Activated T-helper 2 cell treated with anti-CD3 and anti-CD28 coated beads, Interferon-gamma antibody, Interleukin-2, Interleukin-4, amounts not matched to agents 10 μg/mL and 5 μg/mL and 100 μg/mL, durations not matched to agents 14 hours and 24 hours and 36 hours (primary cell): ENCODE results near the gene AFF3. TPM values are rescaled to one million over a fixed set of nuclear protein-coding genes. Genes with fewer than 3 reads are reported as not detected.
"Not testable (repeated sequence)": the region's sequence is repeated elsewhere in the genome, so short reads cannot be mapped to it uniquely, and the experiment has no call there.

ENCODE experiments used
- DNase-seq: peaks from one replicate; pipeline ENCODE4 v3.0.0; 2021; ENCODE audit warnings: low spot score
- H3K27ac Mint-ChIP-seq: one replicate; pipeline ENCODE4 v1.8.0; 2021; ENCODE audit warnings: mixed read lengths
- H3K27me3 Mint-ChIP-seq: one replicate; pipeline ENCODE4 v1.8.0; 2021; ENCODE audit warnings: low read depth, mixed read lengths
- H3K36me3 Mint-ChIP-seq: one replicate; pipeline ENCODE4 v1.8.0; 2021; ENCODE audit warnings: low read depth, mixed read lengths
- H3K4me1 Mint-ChIP-seq: one replicate; pipeline ENCODE4 v1.8.0; 2021; ENCODE audit warnings: low read depth, mixed read lengths
- H3K4me3 Mint-ChIP-seq: one replicate; pipeline ENCODE4 v1.8.0; 2021; ENCODE audit warnings: low read depth, mild to moderate bottlenecking, moderate library complexity, mixed read lengths
- H3K9me3 Mint-ChIP-seq: one replicate; pipeline ENCODE4 v1.8.0; 2021; ENCODE audit warnings: mixed read lengths
- intact Hi-C: fragments of 100-400 bp; cut with micrococcal nuclease; formaldehyde crosslinking; loops from one replicate; pipeline ENCODE4 v1.15.1; 2023
- total RNA-seq: library from RNA; stranded (reverse); gene quantifications from 2 replicates; pipeline ENCODE4 v1.2.3, GENCODE V29; 2022

Gene AFF3
- total RNA-seq, 1 donor from 2014 or later = 1.4 TPM

GRCh38 chr2:100119235-100119634 is 23.2 kb downstream of the AFF3 start:
- intact Hi-C loops = no loop called here
- Mint-ChIP-seq H3K4me3 (no peak overlapping the region), H3K27ac (no peak overlapping the region), H3K27me3 (peaks cover 2% of the 10 kb centered on the region), H3K4me1 (peaks cover 3% of the 10 kb centered on the region), H3K9me3 (no peaks in the 10 kb centered on the region), H3K36me3 (no peaks in the 10 kb centered on the region)
- no peak for DNase-seq

- Mint-ChIP-seq H3K27me3 (peaks cover 6% of the 10 kb centered on the region), H3K4me3 (no peak overlapping the region), H3K4me1 (peaks cover 9% of the 10 kb centered on the region), H3K36me3 (no peaks in the 10 kb centered on the region), H3K27ac (no peak overlapping the region), H3K9me3 (no peaks in the 10 kb centered on the region)
- intact Hi-C loops = no loop called here
- DNase-seq = no peak
Observed at GRCh38 chr2:100113990-100114433, 28.4 kb downstream of the AFF3 start.

- Mint-ChIP-seq H3K27me3 (peaks cover 33% of the 10 kb centered on the region), H3K4me1 (peaks cover 11% of the 10 kb centered on the region), H3K9me3 (no peaks in the 10 kb centered on the region), H3K36me3 (no peaks in the 10 kb centered on the region), H3K4me3 (no peak overlapping the region), H3K27ac (no peak overlapping the region)
- intact Hi-C loops = no loop called here
- no peak for DNase-seq
Observed at GRCh38 chr2:100110614-100111000, 31.8 kb downstream of the AFF3 start.

- DNase-seq = no peak
- Mint-ChIP-seq H3K9me3 (no peaks in the 10 kb centered on the region), H3K27me3 (peaks cover 37% of the 10 kb centered on the region), H3K4me3 (no peak overlapping the region), H3K27ac (no peak overlapping the region), H3K4me1 (peaks cover 14% of the 10 kb centered on the region), H3K36me3 (no peaks in the 10 kb centered on the region)
- intact Hi-C loops = no loop called here
Observed at GRCh38 chr2:100109986-100110613, 32.3 kb downstream of the AFF3 start.

GRCh38 chr2:100108648-100109020 is 33.8 kb downstream of the AFF3 start:
- intact Hi-C loops, H3K4me1 Mint-ChIP-seq, DNase-seq, H3K27ac Mint-ChIP-seq, H3K4me3 Mint-ChIP-seq, H3K36me3 Mint-ChIP-seq, H3K9me3 Mint-ChIP-seq: not testable (repeated sequence)
- H3K27me3 Mint-ChIP-seq = peaks cover 37% of the 10 kb centered on the region

- H3K4me3 Mint-ChIP-seq = no peak overlapping the region
- peaks cover 38% of the 10 kb centered on the region for H3K27me3 Mint-ChIP-seq
- intact Hi-C loops = no loop called here
- peaks cover 5% of the 10 kb centered on the region for H3K4me1 Mint-ChIP-seq
- no peak overlapping the region for H3K27ac Mint-ChIP-seq
- H3K9me3 Mint-ChIP-seq = no peaks in the 10 kb centered on the region
- DNase-seq = no peak
- H3K36me3 Mint-ChIP-seq = no peaks in the 10 kb centered on the region
Observed at GRCh38 chr2:100107906-100108647, 34.3 kb downstream of the AFF3 start.

- H3K27ac Mint-ChIP-seq = no peak overlapping the region
- peaks cover 40% of the 10 kb centered on the region for H3K27me3 Mint-ChIP-seq
- no peak overlapping the region for H3K4me3 Mint-ChIP-seq
- no peak for DNase-seq
- no peaks in the 10 kb centered on the region for H3K9me3 Mint-ChIP-seq
- intact Hi-C loops = no loop called here
- H3K36me3 Mint-ChIP-seq = no peaks in the 10 kb centered on the region
- peaks cover 5% of the 10 kb centered on the region for H3K4me1 Mint-ChIP-seq
Observed at GRCh38 chr2:100107440-100107839, 35.0 kb downstream of the AFF3 start.

- Mint-ChIP-seq H3K36me3 (no peaks in the 10 kb centered on the region), H3K27ac (no peak overlapping the region), H3K27me3 (peaks cover 40% of the 10 kb centered on the region), H3K9me3 (no peaks in the 10 kb centered on the region), H3K4me1 (peaks cover 5% of the 10 kb centered on the region), H3K4me3 (no peak overlapping the region)
- intact Hi-C loops = no loop called here
- no peak for DNase-seq
Observed at GRCh38 chr2:100106460-100106859, 35.9 kb downstream of the AFF3 start.

- Mint-ChIP-seq H3K4me3 (peak overlapping the region; percentile 77), H3K4me1 (peaks cover 5% of the 10 kb centered on the region), H3K27ac (no peak overlapping the region), H3K36me3 (no peaks in the 10 kb centered on the region), H3K9me3 (no peaks in the 10 kb centered on the region), H3K27me3 (peaks cover 41% of the 10 kb centered on the region)
- intact Hi-C loops = no loop called here
- no peak for DNase-seq
Observed at GRCh38 chr2:100105678-100106054, 36.7 kb downstream of the AFF3 start.

- H3K27me3 Mint-ChIP-seq = peaks cover 41% of the 10 kb centered on the region
- H3K36me3 Mint-ChIP-seq = no peaks in the 10 kb centered on the region
- intact Hi-C loops = no loop called here
- no peak overlapping the region for H3K27ac Mint-ChIP-seq
- peaks cover 5% of the 10 kb centered on the region for H3K4me1 Mint-ChIP-seq
- H3K4me3 Mint-ChIP-seq = peak overlapping the region; percentile 77
- no peak for DNase-seq
- no peaks in the 10 kb centered on the region for H3K9me3 Mint-ChIP-seq
Observed at GRCh38 chr2:100104718-100105677, 37.4 kb downstream of the AFF3 start.

- DNase-seq, intact Hi-C loops, H3K4me3 Mint-ChIP-seq, H3K4me1 Mint-ChIP-seq, H3K27ac Mint-ChIP-seq, H3K36me3 Mint-ChIP-seq, H3K9me3 Mint-ChIP-seq: not testable (repeated sequence)
- H3K27me3 Mint-ChIP-seq = peaks cover 39% of the 10 kb centered on the region
Observed at GRCh38 chr2:100104265-100104664, 38.1 kb downstream of the AFF3 start.

- H3K4me3 Mint-ChIP-seq = peak overlapping the region; percentile 21
- H3K4me1 Mint-ChIP-seq, H3K27ac Mint-ChIP-seq, intact Hi-C loops, H3K9me3 Mint-ChIP-seq, DNase-seq, H3K36me3 Mint-ChIP-seq: not testable (repeated sequence)
- H3K27me3 Mint-ChIP-seq = peaks cover 39% of the 10 kb centered on the region
Observed at GRCh38 chr2:100103527-100104252, 38.7 kb downstream of the AFF3 start.
